Liver (tissue), 9 donors: Measurements from ENCODE around the gene TTC34. TPM values are rescaled to one million over a fixed set of nuclear protein-coding genes. Genes with fewer than 3 reads are reported as not detected.

Experiments used
- DNase-seq: peaks from one replicate; pipeline ENCODE4 v3.0.0-alpha.2; 2017; ENCODE audit warnings: low spot score
- H3K27ac ChIP-seq, 2 donors: one replicate each; pipeline ENCODE4 v1.7.0; 2013; ENCODE audit warnings: inconsistent platforms in 2 of 2, low read length in 2 of 2, control low read depth in 1 of 2, low read depth in 1 of 2, mild to moderate bottlenecking in 1 of 2
- H3K27me3 ChIP-seq, 4 donors: one replicate each; pipeline versions ENCODE4 v1.6.1 to v1.7.0; 2013; ENCODE audit warnings: low read length in 3 of 4, inconsistent platforms in 1 of 4, mild to moderate bottlenecking in 1 of 4, moderate library complexity in 1 of 4; ENCODE audit not compliant: control insufficient read depth in 4 of 4, insufficient read depth in 4 of 4
- H3K36me3 ChIP-seq, 4 donors: one replicate each; pipeline versions ENCODE4 v1.6.1 to v1.7.0; 2013; ENCODE audit warnings: low read length in 3 of 4, mild to moderate bottlenecking in 3 of 4, low read depth in 1 of 4, moderate library complexity in 1 of 4; ENCODE audit not compliant: control insufficient read depth in 4 of 4, insufficient read depth in 3 of 4
- H3K4me1 ChIP-seq, 4 donors: one replicate each; pipeline versions ENCODE4 v1.6.1 to v1.7.0; 2013; ENCODE audit warnings: low read length in 3 of 4, mild to moderate bottlenecking in 3 of 4, moderate library complexity in 1 of 4; ENCODE audit not compliant: control insufficient read depth in 4 of 4, insufficient read depth in 4 of 4
- H3K4me3 ChIP-seq, 3 donors: one replicate each; pipeline versions ENCODE4 v1.6.1 to v1.7.0; 2013; ENCODE audit warnings: low read length in 3 of 3, control low read depth in 1 of 3, low read depth in 1 of 3, mild to moderate bottlenecking in 1 of 3
- H3K9ac ChIP-seq, 2 donors: one replicate each; pipeline ENCODE4 v1.7.0; 2013; ENCODE audit warnings: low read length in 2 of 2, mild to moderate bottlenecking in 2 of 2, moderate library complexity in 2 of 2, control low read depth in 1 of 2, low read depth in 1 of 2
- H3K9me3 ChIP-seq, 4 donors: one replicate each; pipeline versions ENCODE4 v1.6.1 to v1.7.0; 2013; ENCODE audit warnings: low read length in 3 of 4; ENCODE audit not compliant: control insufficient read depth in 4 of 4
- CTCF ChIP-seq: fragments of 150-350 bp; IDR thresholded peaks from 2 replicates; pipeline ENCODE4 v1.5.1; 2017; ENCODE audit warnings: improper control_type of control experiment, low read depth, low read length; ENCODE audit not compliant: missing input control
- EGR1 ChIP-seq, 2 donors: IDR thresholded peaks; 2 replicates each; pipeline ENCODE4 v1.6.1; 2016 to 2018; ENCODE audit warnings: antibody characterized with exemption in 2 of 2, low read depth in 2 of 2
- FOXA1 ChIP-seq: IDR thresholded peaks from 2 replicates; pipeline ENCODE4 v1.6.1; 2016; ENCODE audit warnings: antibody characterized with exemption
- FOXA2 ChIP-seq: IDR thresholded peaks from 2 replicates; pipeline ENCODE4 v1.6.1; 2016; ENCODE audit warnings: antibody characterized with exemption
- GABPA ChIP-seq, 2 donors: IDR thresholded peaks in 1 of 2; conservative IDR thresholded peaks in 1 of 2; 2 replicates each; pipeline ENCODE4 v1.6.1; 2016; ENCODE audit warnings: antibody characterized with exemption in 2 of 2, mild to moderate bottlenecking in 1 of 2, moderate library complexity in 1 of 2
- HNF4A ChIP-seq, 2 donors: conservative IDR thresholded peaks; 2 replicates each; pipeline ENCODE4 v1.6.1; 2016; ENCODE audit warnings: antibody characterized with exemption in 2 of 2, mild to moderate bottlenecking in 2 of 2
- HNF4G ChIP-seq: IDR thresholded peaks from 2 replicates; pipeline ENCODE4 v1.6.1; 2016; ENCODE audit warnings: antibody characterized with exemption
- MAX ChIP-seq: IDR thresholded peaks from 2 replicates; pipeline ENCODE4 v1.6.1; 2016; ENCODE audit warnings: antibody characterized with exemption
- NR2F2 ChIP-seq: IDR thresholded peaks from 2 replicates; pipeline ENCODE4 v1.6.1; 2016; ENCODE audit warnings: antibody characterized with exemption
- RAD21 ChIP-seq, 2 donors: IDR thresholded peaks; 2 replicates each; pipeline ENCODE4 v1.6.1; 2016; ENCODE audit warnings: antibody characterized with exemption in 2 of 2, mild to moderate bottlenecking in 2 of 2
- REST ChIP-seq: IDR thresholded peaks from 2 replicates; pipeline ENCODE4 v1.6.1; 2016; ENCODE audit warnings: antibody characterized with exemption, mild to moderate bottlenecking
- RXRA ChIP-seq, 2 donors: IDR thresholded peaks; 2 replicates each; pipeline ENCODE4 v1.6.1; 2017 to 2018; ENCODE audit warnings: antibody characterized with exemption in 2 of 2, mild to moderate bottlenecking in 1 of 2
- SP1 ChIP-seq: IDR thresholded peaks from 2 replicates; pipeline ENCODE4 v1.6.1; 2018; ENCODE audit warnings: antibody characterized with exemption, mild to moderate bottlenecking
- YY1 ChIP-seq: IDR thresholded peaks from 2 replicates; pipeline ENCODE4 v1.6.1; 2016; ENCODE audit warnings: antibody characterized with exemption, mild to moderate bottlenecking
- ZBTB33 ChIP-seq: IDR thresholded peaks from 2 replicates; pipeline ENCODE4 v1.6.1; 2016; ENCODE audit warnings: antibody characterized with exemption
- WGBS: extraction: QIAGEN DNeasy Blood & Tissue Kit; methylation state at CpG from one replicate; pipeline ENCODE4 v1.1.7; 2013; 5-methylcytosine and 5-hydroxymethylcytosine counted together
- polyA plus RNA-seq, 2 donors: library from polyadenylated mRNA; stranded (reverse) in 1 of 2; unstranded in 1 of 2; fragments of 200-250 nt in 1 of 2; fragments of >200 nt in 1 of 2; fragmentation: Nextera tagmentation in 1 of 2; extraction: Ambion mirVana in 1 of 2; gene quantifications; one replicate each; pipeline versions ENCODE4 v1.2.1 to v1.2.3, GENCODE V29; 2013 to 2015
- total RNA-seq, 2 donors: library from RNA; depleted of rRNA; stranded (reverse); fragments of >200 nt; gene quantifications; one replicate each; pipeline ENCODE4 v1.2.3, GENCODE V29; 2014
- TF ChIP-seq, protein P1 (sequence below): IDR thresholded peaks from 2 replicates; pipeline ENCODE4 v1.6.1; 2016; ENCODE audit warnings: antibody characterized with exemption
- donor health status: healthy.
- donor health status: healthy.
- donor health status: healthy.
- donor health status: healthy.
- donor health status: healthy.

TTC34 gene
- total and polyA plus RNA-seq, 4 donors = 0.01 to 0.25 (median 0.08) TPM; not detected in 1

DNA sequence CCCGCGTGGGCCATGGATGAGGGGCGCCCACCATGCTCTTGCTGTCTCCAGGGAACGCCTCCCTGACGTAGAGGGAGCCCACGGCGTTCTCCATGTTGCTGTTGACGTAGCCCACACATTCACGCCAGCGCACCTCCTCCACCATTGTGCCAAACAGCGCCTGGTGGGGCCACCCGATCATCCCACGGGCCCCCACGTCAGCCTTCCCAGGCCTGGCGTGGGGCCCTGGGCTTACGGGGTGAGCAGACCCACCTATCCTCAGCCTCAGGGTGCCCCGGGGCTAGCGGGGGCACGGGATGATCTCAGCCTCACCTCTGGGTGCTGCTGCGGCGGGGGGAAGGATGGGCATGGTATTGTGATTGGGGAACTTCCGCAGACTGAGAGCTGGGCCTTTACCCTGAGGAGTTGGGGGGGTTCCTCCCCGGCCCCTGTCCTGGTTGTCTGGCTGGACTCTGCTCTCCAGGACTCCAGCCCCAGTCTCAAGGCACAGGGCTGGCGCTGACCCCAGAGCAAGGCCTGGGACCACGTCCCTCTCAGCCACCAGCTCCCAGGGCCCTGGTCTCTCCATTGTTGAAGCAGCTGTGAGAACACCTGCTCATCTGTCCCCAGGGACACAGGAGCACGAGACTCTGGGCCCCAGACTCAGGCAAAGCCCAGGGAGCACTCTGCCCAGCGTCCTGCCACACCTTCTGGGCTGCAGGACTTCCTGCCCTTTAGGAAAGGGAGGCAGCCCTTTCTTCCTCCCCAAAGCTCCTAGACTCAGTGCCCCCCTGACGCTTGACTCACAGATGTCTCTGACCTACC, 204.8 kb downstream of the TTC34 start:
- Histone ChIP-seq H3K4me3 (no peak overlapping the region), H3K27ac (no peak overlapping the region), H3K36me3 (no peaks in the 10 kb centered on the region), H3K27me3 (no peaks in the 10 kb centered on the region), H3K9ac (no peak overlapping the region), H3K4me1 (no peaks in the 10 kb centered on the region), H3K9me3 (no peaks in the 10 kb centered on the region)
- TF ChIP-seq, protein P1, sequence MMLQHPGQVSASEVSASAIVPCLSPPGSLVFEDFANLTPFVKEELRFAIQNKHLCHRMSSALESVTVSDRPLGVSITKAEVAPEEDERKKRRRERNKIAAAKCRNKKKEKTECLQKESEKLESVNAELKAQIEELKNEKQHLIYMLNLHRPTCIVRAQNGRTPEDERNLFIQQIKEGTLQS = no peak
- TF ChIP-seq GABPA (IDR thresholded peaks at IDR 0.05 in 1 of 2, conservative IDR thresholded peaks at IDR 0.05 in 1 of 2) (no peak), RXRA (IDR thresholded peaks at IDR 0.05) (no peak), EGR1 (IDR thresholded peaks at IDR 0.05; ENCODE audit: low read depth in 2 of 2) (no peak), SP1 (no peak), FOXA2 (no peak), RAD21 (IDR thresholded peaks at IDR 0.05) (no peak), CTCF (no peak), HNF4A (conservative IDR thresholded peaks at IDR 0.05) (no peak), MAX (no peak), ZBTB33 (no peak)
- WGBS = 91% methylated on average over 28 of the region's 28 CpGs
- no peak for DNase-seq

DNA sequence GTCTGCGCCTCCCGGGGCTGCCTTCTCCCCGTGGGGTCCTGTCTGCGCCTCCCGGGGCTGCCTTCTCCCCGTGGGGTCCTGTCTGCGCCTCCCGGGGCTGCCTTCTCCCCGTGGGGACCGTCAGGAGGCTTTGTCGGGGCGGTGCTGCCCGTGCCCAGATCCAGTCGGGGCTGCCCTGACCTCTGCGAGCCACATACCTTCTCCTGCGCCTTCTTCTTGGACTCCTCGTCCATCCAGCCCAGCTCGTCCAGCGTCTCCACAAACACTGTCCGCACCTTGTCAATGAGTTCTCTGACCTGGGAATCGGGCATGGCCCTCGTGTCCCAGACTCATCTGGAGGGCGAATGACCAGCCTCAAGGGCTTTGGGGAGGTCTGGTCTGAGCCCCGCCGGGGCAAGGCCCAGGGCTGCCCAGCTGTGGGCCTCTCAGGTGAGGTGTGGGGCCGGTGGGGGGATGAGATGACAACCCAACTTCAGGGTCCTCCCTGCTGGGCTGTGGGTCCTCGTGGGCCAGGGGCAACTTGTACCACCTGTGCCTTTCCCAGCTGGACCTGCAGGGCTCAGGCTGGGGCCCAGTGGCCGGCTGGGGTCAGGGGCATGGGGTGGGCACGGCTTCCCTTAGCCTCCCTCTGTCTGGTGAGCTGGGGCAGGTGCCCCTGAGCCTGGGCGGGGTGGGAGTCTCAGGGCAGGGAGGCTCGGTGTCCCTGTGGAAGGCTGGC, 205.5 kb downstream of the TTC34 start:
- WGBS = 88% methylated on average over 31 of the region's 31 CpGs
- Histone ChIP-seq H3K36me3 (no peaks in the 10 kb centered on the region), H3K9me3 (no peaks in the 10 kb centered on the region), H3K27ac (no peak overlapping the region), H3K27me3 (no peaks in the 10 kb centered on the region), H3K4me3 (no peak overlapping the region), H3K9ac (no peak overlapping the region), H3K4me1 (no peaks in the 10 kb centered on the region)
- no peak for DNase-seq
- TF ChIP-seq YY1 (no peak), FOXA2 (no peak), EGR1 (IDR thresholded peaks at IDR 0.05; ENCODE audit: low read depth in 2 of 2) (no peak), ZBTB33 (no peak), CTCF (no peak), RXRA (IDR thresholded peaks at IDR 0.05) (no peak), NR2F2 (no peak), FOXA1 (no peak), HNF4A (conservative IDR thresholded peaks at IDR 0.05) (no peak), REST (no peak), HNF4G (no peak)
- TF ChIP-seq, protein P1 = no peak
